H9 (cell line): ENCODE results near the gene SORCS2. TPM values are rescaled to one million over a fixed set of nuclear protein-coding genes. Genes with fewer than 3 reads are reported as not detected.
A peak's percentile ranks its signal among the peaks of the same experiment; 100 is the strongest.

Source experiments
- DNase-seq: peaks from one replicate; pipeline ENCODE4 v3.0.0-alpha.2; 2017
- H2AFZ ChIP-seq: one replicate; pipeline ENCODE4 v1.6.1; 2013; ENCODE audit warnings: mild to moderate bottlenecking, low read length, control low read depth, moderate library complexity
- H2AK5ac ChIP-seq: 2 replicates; pipeline ENCODE4 v1.6.1; 2013; ENCODE audit warnings: low read length, control low read depth, mixed read lengths; ENCODE audit not compliant: insufficient read length
- H2BK120ac ChIP-seq: one replicate; pipeline ENCODE4 v1.6.1; 2013; ENCODE audit warnings: low read depth, mild to moderate bottlenecking, low read length, control low read depth, inconsistent platforms; ENCODE audit not compliant: poor library complexity, severe bottlenecking
- H2BK12ac ChIP-seq: 2 replicates; pipeline ENCODE4 v1.6.1; 2013; ENCODE audit warnings: low read length, control low read depth, mixed read lengths, low read depth; ENCODE audit not compliant: insufficient read length
- H2BK15ac ChIP-seq: 2 replicates; pipeline ENCODE4 v1.6.1; 2013; ENCODE audit warnings: low read depth, low read length, control low read depth
- H2BK20ac ChIP-seq: one replicate; pipeline ENCODE4 v1.6.1; 2013; ENCODE audit warnings: low read depth, mild to moderate bottlenecking, low read length, control low read depth, inconsistent platforms; ENCODE audit not compliant: poor library complexity, severe bottlenecking
- H2BK5ac ChIP-seq: 2 replicates; pipeline ENCODE4 v1.6.1; 2013; ENCODE audit warnings: low read length, control low read depth, mixed read lengths; ENCODE audit not compliant: insufficient read length
- H3K14ac ChIP-seq: 2 replicates; pipeline ENCODE4 v1.6.1; 2013; ENCODE audit warnings: low read length, control low read depth; ENCODE audit not compliant: insufficient read depth
- H3K18ac ChIP-seq: 2 replicates; pipeline ENCODE4 v1.6.1; 2013; ENCODE audit warnings: low read depth, mild to moderate bottlenecking, mixed read lengths, low read length, control low read depth; ENCODE audit not compliant: insufficient read length
- H3K23ac ChIP-seq: 2 replicates; pipeline ENCODE4 v1.6.1; 2013; ENCODE audit warnings: low read length, control low read depth, mixed read lengths, low read depth; ENCODE audit not compliant: insufficient read length
- H3K23me2 ChIP-seq: 2 replicates; pipeline ENCODE4 v1.6.1; 2013; ENCODE audit warnings: low read depth, mild to moderate bottlenecking, mixed read lengths, low read length, control low read depth; ENCODE audit not compliant: insufficient read length, poor library complexity, severe bottlenecking
- H3K27ac ChIP-seq: 2 replicates; pipeline ENCODE4 v1.5.1; 2013; ENCODE audit warnings: low read length, control low read depth, mixed read lengths, low read depth; ENCODE audit not compliant: insufficient read length
- H3K27me3 ChIP-seq: 2 replicates; pipeline ENCODE4 v1.6.1; 2013; ENCODE audit warnings: low read length, control low read depth, inconsistent platforms; ENCODE audit not compliant: insufficient read depth
- H3K4ac ChIP-seq: 2 replicates; pipeline ENCODE4 v1.6.1; 2013; ENCODE audit warnings: low read depth, mild to moderate bottlenecking, control low read depth, inconsistent platforms, low read length, moderate library complexity
- H3K4me1 ChIP-seq: 2 replicates; pipeline ENCODE4 v1.6.1; 2013; ENCODE audit warnings: low read length, control low read depth, inconsistent platforms; ENCODE audit not compliant: insufficient read depth
- H3K4me2 ChIP-seq: 2 replicates; pipeline ENCODE4 v1.6.1; 2013; ENCODE audit warnings: low read length, control low read depth, mixed read lengths; ENCODE audit not compliant: insufficient read length, insufficient read depth
- H3K56ac ChIP-seq: 2 replicates; pipeline ENCODE4 v1.6.1; 2013; ENCODE audit warnings: low read depth, mild to moderate bottlenecking, mixed read lengths, low read length, control low read depth; ENCODE audit not compliant: insufficient read length
- H3K79me1 ChIP-seq: 2 replicates; pipeline ENCODE4 v1.6.1; 2013; ENCODE audit warnings: low read depth, mild to moderate bottlenecking, moderate library complexity, low read length, control low read depth, inconsistent platforms; ENCODE audit not compliant: insufficient read depth, poor library complexity, severe bottlenecking
- H3K79me2 ChIP-seq: 2 replicates; pipeline ENCODE4 v1.6.1; 2013; ENCODE audit warnings: low read length, control low read depth, inconsistent platforms; ENCODE audit not compliant: insufficient read depth
- H3K9ac ChIP-seq: 2 replicates; pipeline ENCODE4 v1.6.1; 2013; ENCODE audit warnings: low read length, control low read depth, mixed read lengths; ENCODE audit not compliant: insufficient read length; ENCODE audit errors: extremely low read depth
- H3K9me3 ChIP-seq: one replicate; pipeline ENCODE4 v1.6.1; 2013; ENCODE audit warnings: low read depth, low read length, inconsistent platforms; ENCODE audit not compliant: control insufficient read depth
- H3T11ph ChIP-seq: one replicate; pipeline ENCODE4 v1.6.1; 2013; ENCODE audit warnings: mild to moderate bottlenecking, low read length, control low read depth, inconsistent platforms
- H4K20me1 ChIP-seq: one replicate; pipeline ENCODE4 v1.6.1; 2013; ENCODE audit not compliant: control insufficient read depth, insufficient read length, insufficient read depth
- H4K5ac ChIP-seq: 2 replicates; pipeline ENCODE4 v1.6.1; 2013; ENCODE audit warnings: low read depth, mild to moderate bottlenecking, mixed read lengths, low read length, control low read depth; ENCODE audit not compliant: insufficient read length
- H4K8ac ChIP-seq: replicated peaks from 2 replicates; pipeline ENCODE4 v1.6.1; 2013; ENCODE audit warnings: low read length, control low read depth, mixed read lengths, low read depth; ENCODE audit not compliant: insufficient read length
- H4K91ac ChIP-seq: 2 replicates; pipeline ENCODE4 v1.6.1; 2013; ENCODE audit warnings: low read depth, mild to moderate bottlenecking, moderate library complexity, mixed read lengths, low read length, control low read depth; ENCODE audit not compliant: insufficient read length
- H3K27ac Mint-ChIP-seq, 3 experiments: 2 replicates in 2 of 3; 3 replicates in 1 of 3; pipeline ENCODE4 v1.8.0; 2020 to 2021; ENCODE audit warnings: mixed read lengths in 3 of 3, mild to moderate bottlenecking in 1 of 3, moderate library complexity in 1 of 3
- H3K27me3 Mint-ChIP-seq: 2 replicates; pipeline ENCODE4 v1.8.0; 2021; ENCODE audit warnings: low read depth, mild to moderate bottlenecking, moderate library complexity, mixed read lengths
- H3K36me3 Mint-ChIP-seq, 3 experiments: 2 replicates in 2 of 3; 3 replicates in 1 of 3; pipeline ENCODE4 v1.8.0; 2020 to 2021; ENCODE audit warnings: low read depth in 3 of 3, mixed read lengths in 3 of 3; ENCODE audit not compliant: insufficient read depth in 1 of 3
- H3K4me1 Mint-ChIP-seq, 2 experiments: 2 replicates each; pipeline ENCODE4 v1.8.0; 2020; ENCODE audit warnings: mixed read lengths in 2 of 2
- H3K4me3 Mint-ChIP-seq, 2 experiments: 2 replicates in 1 of 2; 3 replicates in 1 of 2; pipeline ENCODE4 v1.8.0; 2020 to 2021; ENCODE audit warnings: mild to moderate bottlenecking in 2 of 2, mixed read lengths in 2 of 2, moderate library complexity in 1 of 2
- H3K9me3 Mint-ChIP-seq, 2 experiments: 2 replicates in 1 of 2; 3 replicates in 1 of 2; pipeline ENCODE4 v1.8.0; 2020; ENCODE audit warnings: mild to moderate bottlenecking in 2 of 2, mixed read lengths in 2 of 2, moderate library complexity in 1 of 2
- WGBS: extraction: QIAGEN DNeasy Blood & Tissue Kit; methylation state at CpG from one replicate; pipeline ENCODE4 v1.1.7; 2013; ENCODE audit warnings: missing lambda C conversion rate, low lambda C conversion rate, mixed read lengths; ENCODE audit not compliant: insufficient read length; ENCODE audit errors: extremely low coverage; 5-methylcytosine and 5-hydroxymethylcytosine counted together
- total RNA-seq: library from RNA; stranded (reverse); gene quantifications from 2 replicates; pipeline ENCODE4 v1.2.1, GENCODE V29; 2021
- TF ChIP-seq, protein P1 (sequence below): fragments of 200-600 bp; sonication (generic); conservative IDR thresholded peaks from 3 replicates; pipeline ENCODE4 v1.8.0; 2021; ENCODE audit warnings: antibody characterized with exemption, mild to moderate bottlenecking

The SORCS2 gene
- total RNA-seq, 1 experiment from 2014 or later: 0.57 TPM

DNA sequence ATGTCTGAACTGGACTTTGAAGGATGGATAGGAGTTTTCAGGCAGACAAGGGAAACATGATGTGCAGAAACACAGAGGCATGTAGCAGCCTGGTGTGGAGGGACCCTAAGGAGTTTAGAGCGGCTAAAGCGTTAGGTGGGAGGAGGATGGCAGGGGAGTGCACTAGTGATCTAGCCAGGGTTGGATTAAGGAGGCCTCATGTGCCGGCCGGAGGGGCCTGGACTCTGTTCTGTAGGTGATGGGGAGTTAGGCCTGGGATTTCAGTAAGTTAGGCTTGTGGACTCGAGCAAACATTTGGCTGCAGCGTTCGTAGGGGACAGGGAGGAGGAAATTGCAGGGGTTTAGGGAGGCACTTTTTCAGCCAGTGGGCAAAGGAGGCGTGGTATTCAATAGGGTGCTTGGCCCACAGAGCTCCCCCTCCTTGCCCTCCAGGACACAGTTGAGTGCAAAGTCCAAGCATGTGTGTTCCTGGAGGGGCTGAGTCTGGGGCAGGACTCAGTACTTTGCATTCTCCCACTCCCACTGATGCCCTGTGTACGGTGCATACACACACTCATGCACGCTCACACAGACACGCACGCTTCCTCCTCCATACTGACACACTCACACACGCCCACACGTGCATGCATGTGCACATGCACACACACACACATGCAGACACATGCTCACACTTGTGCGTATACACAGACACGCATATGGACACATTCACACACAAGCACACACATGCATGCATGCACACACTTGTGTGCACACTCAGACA, 223.8 kb downstream of the SORCS2 start:
- H2AFZ ChIP-seq: no peak overlapping the region
- Mint-ChIP-seq H3K9me3 (peaks cover 8 to 17% of the 10 kb centered on the region in 2 experiments), H3K4me1 (peaks cover 32 to 40% of the 10 kb centered on the region in 2 experiments), H3K27ac (peak overlapping the region in 1 of 3 experiments; percentile 2; a peak in 1 of 7 replicates), H3K27me3 (peaks cover 89% of the 10 kb centered on the region), H3K4me3 (peak overlapping the region in 1 of 2 experiments; percentile 12; a peak in 1 of 5 replicates), H3K36me3 (peaks cover 0 to 8% (median 0%) of the 10 kb centered on the region in 3 experiments; a peak in 2 of 7 replicates)
- H3K14ac ChIP-seq: no peak overlapping the region
- no peak overlapping the region for H2BK5ac ChIP-seq
- H3K4ac ChIP-seq: no peak overlapping the region
- H3K4me1 ChIP-seq: no peaks in the 10 kb centered on the region
- H3K18ac ChIP-seq: no peak overlapping the region
- no peak overlapping the region for H3K4me2 ChIP-seq
- no peak overlapping the region for H2BK12ac ChIP-seq
- no peak overlapping the region for H3K23ac ChIP-seq
- H3K23me2 ChIP-seq: no peaks in the 10 kb centered on the region
- no peak overlapping the region for H2BK20ac ChIP-seq
- no peak overlapping the region for H4K8ac ChIP-seq
- H3K79me1 ChIP-seq: no peaks in the 10 kb centered on the region
- no peak overlapping the region for H3T11ph ChIP-seq
- TF ChIP-seq, protein P1, sequence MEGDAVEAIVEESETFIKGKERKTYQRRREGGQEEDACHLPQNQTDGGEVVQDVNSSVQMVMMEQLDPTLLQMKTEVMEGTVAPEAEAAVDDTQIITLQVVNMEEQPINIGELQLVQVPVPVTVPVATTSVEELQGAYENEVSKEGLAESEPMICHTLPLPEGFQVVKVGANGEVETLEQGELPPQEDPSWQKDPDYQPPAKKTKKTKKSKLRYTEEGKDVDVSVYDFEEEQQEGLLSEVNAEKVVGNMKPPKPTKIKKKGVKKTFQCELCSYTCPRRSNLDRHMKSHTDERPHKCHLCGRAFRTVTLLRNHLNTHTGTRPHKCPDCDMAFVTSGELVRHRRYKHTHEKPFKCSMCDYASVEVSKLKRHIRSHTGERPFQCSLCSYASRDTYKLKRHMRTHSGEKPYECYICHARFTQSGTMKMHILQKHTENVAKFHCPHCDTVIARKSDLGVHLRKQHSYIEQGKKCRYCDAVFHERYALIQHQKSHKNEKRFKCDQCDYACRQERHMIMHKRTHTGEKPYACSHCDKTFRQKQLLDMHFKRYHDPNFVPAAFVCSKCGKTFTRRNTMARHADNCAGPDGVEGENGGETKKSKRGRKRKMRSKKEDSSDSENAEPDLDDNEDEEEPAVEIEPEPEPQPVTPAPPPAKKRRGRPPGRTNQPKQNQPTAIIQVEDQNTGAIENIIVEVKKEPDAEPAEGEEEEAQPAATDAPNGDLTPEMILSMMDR: no peak
- H3K79me2 ChIP-seq: no peaks in the 10 kb centered on the region
- H3K56ac ChIP-seq: no peak overlapping the region
- WGBS: no CpG with 5 or more reads among the region's 16 CpGs
- no peak overlapping the region for H2AK5ac ChIP-seq
- H4K20me1 ChIP-seq: no peaks in the 10 kb centered on the region
- peaks cover 39% of the 10 kb centered on the region for H3K27me3 ChIP-seq
- no peak overlapping the region for H2BK15ac ChIP-seq
- no peak overlapping the region for H4K5ac ChIP-seq
- H3K9me3 ChIP-seq: no peaks in the 10 kb centered on the region
- no peak overlapping the region for H3K27ac ChIP-seq
- H3K9ac ChIP-seq: no peak overlapping the region
- no peak overlapping the region for H4K91ac ChIP-seq
- peak; percentile 13 for DNase-seq
- H2BK120ac ChIP-seq: no peak overlapping the region
